Measurements from ENCODE around the gene ADD2. TPM values are rescaled to one million over a fixed set of nuclear protein-coding genes. Genes with fewer than 3 reads are reported as not detected.

Gene ADD2
- total RNA-seq, 2 donors from 2014 or later: 2.3 to 7.6 TPM

- no peaks in the 10 kb centered on the region for H3K4me1 ChIP-seq
- H3K4me3 ChIP-seq: no peak overlapping the region
- H3K36me3 ChIP-seq (replicated peaks in 1 of 2; ENCODE audit: insufficient read depth in 1 of 2, low read depth in 2 of 2): no peaks in the 10 kb centered on the region
- TF ChIP-seq POLR2A (IDR thresholded peaks at IDR 0.05): no peak
- TF ChIP-seq, protein P1, sequence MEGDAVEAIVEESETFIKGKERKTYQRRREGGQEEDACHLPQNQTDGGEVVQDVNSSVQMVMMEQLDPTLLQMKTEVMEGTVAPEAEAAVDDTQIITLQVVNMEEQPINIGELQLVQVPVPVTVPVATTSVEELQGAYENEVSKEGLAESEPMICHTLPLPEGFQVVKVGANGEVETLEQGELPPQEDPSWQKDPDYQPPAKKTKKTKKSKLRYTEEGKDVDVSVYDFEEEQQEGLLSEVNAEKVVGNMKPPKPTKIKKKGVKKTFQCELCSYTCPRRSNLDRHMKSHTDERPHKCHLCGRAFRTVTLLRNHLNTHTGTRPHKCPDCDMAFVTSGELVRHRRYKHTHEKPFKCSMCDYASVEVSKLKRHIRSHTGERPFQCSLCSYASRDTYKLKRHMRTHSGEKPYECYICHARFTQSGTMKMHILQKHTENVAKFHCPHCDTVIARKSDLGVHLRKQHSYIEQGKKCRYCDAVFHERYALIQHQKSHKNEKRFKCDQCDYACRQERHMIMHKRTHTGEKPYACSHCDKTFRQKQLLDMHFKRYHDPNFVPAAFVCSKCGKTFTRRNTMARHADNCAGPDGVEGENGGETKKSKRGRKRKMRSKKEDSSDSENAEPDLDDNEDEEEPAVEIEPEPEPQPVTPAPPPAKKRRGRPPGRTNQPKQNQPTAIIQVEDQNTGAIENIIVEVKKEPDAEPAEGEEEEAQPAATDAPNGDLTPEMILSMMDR (IDR thresholded peaks at IDR 0.05): no peak
- no peak overlapping the region for H3K27ac ChIP-seq
- H3K9me3 ChIP-seq: no peaks in the 10 kb centered on the region
- 88 to 91% methylated on average over 4 of the region's 4 CpGs for WGBS, 2 donors
- no peaks in the 10 kb centered on the region for H3K27me3 ChIP-seq
- no peak for DNase-seq
- intact Hi-C loops (cut with DNase I): no loop called here
- ATAC-seq: no peak
Observed at GRCh38 chr2:70684846-70685622, 83.0 kb downstream of the ADD2 start.

DNA sequence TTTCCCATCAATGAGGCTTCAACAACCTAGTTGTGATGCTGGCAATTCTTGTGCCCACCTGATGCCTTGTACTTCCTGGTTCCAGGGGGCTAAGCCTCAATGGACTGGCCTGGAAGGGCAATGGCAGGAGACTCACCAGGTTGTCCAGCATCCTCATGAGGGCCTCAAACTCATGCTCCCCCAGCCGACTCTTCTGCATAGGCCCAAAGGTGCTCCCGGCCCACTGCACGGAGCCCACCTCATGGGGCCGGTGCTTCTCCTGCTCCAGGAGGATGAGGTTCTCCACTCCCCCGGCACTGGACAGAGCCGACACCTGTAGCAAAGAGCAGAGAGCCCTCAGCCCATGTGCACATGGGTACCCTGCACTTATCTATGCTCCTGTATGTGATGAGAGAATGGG lies 84.5 kb downstream of the ADD2 start:
- 84 to 100% methylated on average over 1 to 6 of the region's 6 CpGs for WGBS, 2 donors
- Histone ChIP-seq H3K27ac (no peak overlapping the region), H3K4me3 (no peak overlapping the region), H3K36me3 (replicated peaks in 1 of 2; ENCODE audit: insufficient read depth in 1 of 2, low read depth in 2 of 2) (no peaks in the 10 kb centered on the region), H3K4me1 (no peaks in the 10 kb centered on the region), H3K9me3 (no peaks in the 10 kb centered on the region), H3K27me3 (no peaks in the 10 kb centered on the region)
- ATAC-seq (no peak), DNase-seq (no peak)
- TF ChIP-seq POLR2A (IDR thresholded peaks at IDR 0.05): no peak
- intact Hi-C loops (cut with DNase I): no loop called here

- no peaks in the 10 kb centered on the region for H3K9me3 ChIP-seq
- H3K4me1 ChIP-seq: no peaks in the 10 kb centered on the region
- H3K4me3 ChIP-seq: no peak overlapping the region
- TF ChIP-seq, protein P1 (IDR thresholded peaks at IDR 0.05): no peak
- no peak for TF ChIP-seq POLR2A (IDR thresholded peaks at IDR 0.05)
- ATAC-seq (no peak), DNase-seq (no peak)
- H3K27ac ChIP-seq: no peak overlapping the region
- WGBS, 2 donors: 75 to 87% methylated on average over 2 of the region's 2 CpGs
- no peaks in the 10 kb centered on the region for H3K27me3 ChIP-seq
- no peaks in the 10 kb centered on the region for H3K36me3 ChIP-seq (replicated peaks in 1 of 2; ENCODE audit: insufficient read depth in 1 of 2, low read depth in 2 of 2)
- intact Hi-C loops (cut with DNase I): no loop called here
Observed at GRCh38 chr2:70680735-70681134, 87.3 kb downstream of the ADD2 start.

- TF ChIP-seq, protein P1 (IDR thresholded peaks at IDR 0.05): no peak
- TF ChIP-seq POLR2A (IDR thresholded peaks at IDR 0.05): no peak
- no peaks in the 10 kb centered on the region for H3K4me1 ChIP-seq
- no peaks in the 10 kb centered on the region for H3K27me3 ChIP-seq
- ATAC-seq (no peak), DNase-seq (no peak)
- intact Hi-C loops (cut with DNase I): no loop called here
- H3K9me3 ChIP-seq: no peaks in the 10 kb centered on the region
- H3K4me3 ChIP-seq: no peak overlapping the region
- 69 to 71% methylated on average over 1 of the region's 1 CpG for WGBS, 2 donors
- H3K27ac ChIP-seq: no peak overlapping the region
- no peaks in the 10 kb centered on the region for H3K36me3 ChIP-seq (replicated peaks in 1 of 2; ENCODE audit: insufficient read depth in 1 of 2, low read depth in 2 of 2)
Observed at GRCh38 chr2:70679259-70679658, 88.7 kb downstream of the ADD2 start.

- ATAC-seq (no peak), DNase-seq (no peak)
- Histone ChIP-seq H3K27me3 (no peaks in the 10 kb centered on the region), H3K4me3 (no peak overlapping the region), H3K27ac (no peak overlapping the region), H3K4me1 (no peaks in the 10 kb centered on the region), H3K36me3 (replicated peaks in 1 of 2; ENCODE audit: insufficient read depth in 1 of 2, low read depth in 2 of 2) (no peaks in the 10 kb centered on the region), H3K9me3 (no peaks in the 10 kb centered on the region)
- intact Hi-C loops (cut with DNase I): no loop called here
- 86 to 88% methylated on average over 17 of the region's 17 CpGs for WGBS, 2 donors
- TF ChIP-seq, protein P1 (IDR thresholded peaks at IDR 0.05): no peak
- TF ChIP-seq POLR2A (IDR thresholded peaks at IDR 0.05): no peak
Observed at GRCh38 chr2:70678576-70679143, 89.3 kb downstream of the ADD2 start.
